NCI-H2107 (cell line): ENCODE results near the gene MELK.

Experiments
- DNase-seq: peaks from one replicate; lab custom pipeline; 2025; lab: John Stamatoyannopoulos, UW

Gene MELK

DNA sequence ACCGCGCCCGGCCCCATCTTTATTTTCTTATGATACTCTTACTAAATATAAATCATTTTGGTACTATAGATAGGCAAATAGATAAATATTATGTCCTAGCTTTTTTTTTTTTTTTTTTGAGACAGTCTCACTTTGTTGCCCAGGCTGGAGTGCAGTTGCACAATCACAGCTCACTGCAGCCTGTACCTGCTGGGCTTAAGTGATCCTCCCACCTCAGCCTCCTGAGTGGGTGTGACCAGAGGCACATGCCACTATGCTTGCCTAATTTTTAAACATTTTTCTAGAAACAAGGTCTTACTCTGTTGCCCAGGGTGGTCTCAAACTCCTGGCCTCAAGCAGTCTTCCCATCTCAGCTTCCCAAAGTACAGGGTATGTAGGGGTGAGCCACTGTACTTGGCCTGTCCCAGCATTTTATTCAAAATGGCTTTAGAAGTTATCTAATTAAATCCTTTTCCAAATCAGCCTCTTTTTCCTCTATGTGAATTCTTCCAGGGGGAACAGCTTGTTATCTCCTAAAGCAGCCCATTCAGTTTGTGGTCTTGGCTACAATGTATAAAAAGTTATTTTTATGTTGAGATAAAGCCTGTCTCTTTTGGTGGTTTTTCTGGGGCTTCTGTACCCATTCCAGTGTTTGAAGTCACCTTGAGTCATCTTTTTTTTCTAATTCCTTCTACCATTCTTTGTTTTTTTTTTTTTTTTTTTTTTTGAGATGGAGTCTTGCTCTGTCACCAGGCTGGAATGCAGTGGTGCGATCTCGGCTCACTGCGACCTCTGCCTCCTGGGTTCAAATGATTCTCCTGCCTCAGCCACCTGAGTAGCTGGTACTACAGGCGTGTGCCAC lies 12.1 kb downstream of the MELK start:
- DNase-seq: no peak

DNA sequence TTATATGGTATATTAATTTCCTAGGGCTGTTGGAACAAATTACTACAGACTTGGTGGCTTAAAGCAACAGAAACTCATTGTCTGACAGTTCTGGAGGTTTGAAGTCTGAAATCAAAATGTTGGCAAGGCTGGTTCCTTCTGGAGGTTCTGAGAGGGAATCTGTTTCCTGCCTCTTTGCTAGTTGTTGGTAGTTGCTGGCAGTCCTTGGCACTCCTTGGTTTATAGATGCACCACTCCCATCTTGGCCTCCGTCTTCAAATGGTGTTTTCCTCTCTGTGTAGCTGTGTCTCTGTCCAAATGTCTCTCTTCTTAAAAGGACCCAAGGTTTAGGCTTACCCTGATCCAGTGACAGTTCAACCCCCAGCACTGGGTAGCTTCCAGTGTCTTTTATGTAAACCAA lies 17.5 kb downstream of the MELK start:
- DNase-seq: no peak

DNA sequence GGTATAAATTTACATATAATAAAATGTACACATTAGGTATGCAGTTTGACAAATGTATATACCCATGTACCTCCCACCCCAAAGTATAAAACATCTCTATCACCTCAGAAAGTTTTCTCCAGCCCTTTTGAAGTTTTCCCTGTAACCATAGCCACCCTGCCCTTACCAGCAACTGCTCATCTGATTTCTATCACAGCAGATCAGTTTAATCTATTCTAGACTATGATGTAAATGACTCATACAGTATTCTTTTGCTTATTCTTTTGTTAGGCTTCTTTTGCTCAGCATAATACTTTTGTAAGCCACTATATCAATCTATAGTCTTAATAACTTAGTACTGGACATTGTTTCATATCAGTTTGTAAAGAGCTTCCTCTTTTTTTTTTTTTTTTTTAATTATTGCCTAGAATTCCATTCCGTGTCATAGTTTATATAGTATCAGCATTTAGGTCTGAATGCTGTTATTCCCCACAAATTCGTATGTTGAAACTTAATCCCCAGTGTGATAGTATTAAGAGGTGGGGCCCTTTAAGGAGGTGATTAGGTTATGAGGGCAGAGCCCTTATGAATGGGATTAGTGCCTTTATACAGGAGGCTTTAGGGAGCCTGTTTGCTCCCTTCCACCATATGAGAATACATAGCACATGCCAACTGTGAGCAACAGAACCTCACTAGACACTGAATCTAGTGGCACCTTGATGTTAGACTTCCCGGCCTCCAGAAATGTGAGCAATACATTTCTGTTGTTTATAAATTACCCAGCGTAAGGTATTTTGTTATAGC lies 20.3 kb downstream of the MELK start:
- DNase-seq: no peak

- no peak for DNase-seq
Observed at GRCh38 chr9:36594213-36594612, 21.5 kb downstream of the MELK start.

DNA sequence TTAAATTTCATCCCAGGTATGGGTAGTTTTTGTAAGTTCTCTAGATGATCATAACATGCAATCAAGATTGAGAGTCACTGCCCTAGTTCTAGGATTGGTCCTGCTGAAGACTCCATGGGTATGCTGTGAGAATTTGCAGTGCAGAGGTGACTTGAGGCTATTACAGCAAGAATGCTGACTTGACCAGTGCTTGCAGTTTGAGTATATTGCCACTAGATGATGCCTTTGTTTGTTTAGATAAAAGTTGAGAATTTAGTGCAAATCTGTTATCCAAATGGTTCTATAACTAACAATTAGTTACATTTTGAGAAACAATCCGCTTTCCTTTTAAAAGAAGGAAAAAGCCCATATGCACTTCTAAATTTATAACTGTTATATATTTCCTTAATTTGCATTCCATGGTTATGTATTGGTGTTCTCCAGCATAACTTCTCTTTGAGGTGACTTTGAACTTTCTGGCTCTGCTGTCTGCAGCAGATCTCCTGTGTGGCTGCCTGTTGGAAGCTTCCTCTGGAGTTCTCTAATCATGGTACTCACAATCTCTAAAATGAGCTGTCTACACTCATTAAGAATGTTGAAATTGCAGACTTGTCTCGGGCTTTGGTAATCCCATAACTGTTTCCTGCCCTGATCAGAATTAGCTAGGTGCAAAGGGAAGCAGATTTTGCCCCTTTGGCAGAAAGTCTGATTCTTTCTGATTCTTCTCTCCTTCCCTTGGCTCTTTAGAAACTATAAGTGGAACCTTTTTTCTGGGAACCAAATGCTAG lies 24.9 kb downstream of the MELK start:
- no peak for DNase-seq

- DNase-seq: no peak
Observed at GRCh38 chr9:36598273-36598672, 25.6 kb downstream of the MELK start.

- no peak for DNase-seq
Observed at GRCh38 chr9:36603006-36603405, 30.3 kb downstream of the MELK start.

GRCh38 chr9:36609306-36609705 lies 36.6 kb downstream of the MELK start:
- no peak for DNase-seq

GRCh38 chr9:36622121-36622520 lies 49.4 kb downstream of the MELK start:
- no peak for DNase-seq

DNA sequence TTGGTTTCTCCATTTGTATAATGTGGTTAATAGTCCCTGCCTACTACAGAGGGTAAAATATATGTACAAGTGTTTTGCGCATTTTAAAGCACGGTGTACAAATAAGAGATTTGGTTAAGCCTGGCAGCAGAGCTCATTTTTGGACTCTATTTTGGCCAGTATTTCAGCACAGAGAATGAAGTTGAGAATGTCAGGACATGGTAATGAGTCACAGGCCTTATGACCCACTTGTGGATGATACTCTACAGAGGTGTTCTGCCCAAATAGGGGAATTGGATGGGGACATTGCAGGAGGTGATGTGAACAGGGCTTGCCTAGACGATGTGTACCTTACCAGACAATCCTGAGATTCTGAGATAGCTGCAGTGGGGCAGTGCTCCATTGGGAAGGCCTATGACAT lies 50.6 kb downstream of the MELK start:
- DNase-seq: no peak

DNA sequence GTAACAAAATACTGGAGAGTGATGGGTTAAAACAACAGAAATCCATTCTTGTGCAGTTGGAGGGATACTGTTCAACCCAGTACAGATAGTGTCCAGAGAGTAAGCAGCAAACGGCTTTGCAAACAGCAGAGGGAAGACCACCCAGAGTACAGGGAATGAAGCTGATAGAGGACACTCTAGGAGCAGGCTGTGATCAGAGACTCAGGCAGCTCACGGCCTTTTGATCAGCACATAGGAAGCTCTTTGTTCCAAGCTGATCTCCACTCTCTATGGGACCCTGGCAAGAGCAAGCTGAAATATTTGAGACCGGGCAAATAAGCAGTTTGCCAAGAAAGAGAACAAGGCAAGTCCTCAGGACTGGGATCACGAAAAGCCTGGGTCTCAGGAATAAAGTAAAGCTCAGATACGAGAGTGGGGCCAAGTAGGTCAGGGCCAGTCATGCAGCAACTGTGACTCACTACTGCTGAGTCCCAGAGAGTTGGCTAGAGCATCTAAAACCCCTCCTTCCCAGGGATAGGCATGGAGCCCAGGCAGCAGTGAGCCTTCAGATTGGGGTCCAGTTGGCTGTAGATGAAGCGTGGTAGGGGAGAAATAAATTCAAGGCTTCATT lies 52.4 kb downstream of the MELK start:
- DNase-seq: no peak

DNA sequence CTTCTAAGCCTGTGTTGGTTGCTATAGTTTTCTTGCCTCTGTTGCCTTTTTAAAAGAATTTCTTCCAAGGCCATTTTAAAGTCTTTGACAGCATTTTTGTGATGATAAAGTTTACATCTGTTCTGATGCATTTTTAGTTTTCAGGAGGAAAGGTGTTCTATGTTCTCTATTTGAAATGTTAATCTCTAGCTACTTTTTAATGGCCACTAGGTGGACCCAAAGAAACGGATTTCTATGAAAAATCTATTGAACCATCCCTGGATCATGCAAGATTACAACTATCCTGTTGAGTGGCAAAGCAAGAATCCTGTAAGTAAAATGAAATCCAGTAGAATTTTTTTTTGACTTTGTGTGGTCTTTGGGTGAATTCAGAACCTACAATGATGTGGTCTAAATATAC lies 60.2 kb downstream of the MELK start:
- no peak for DNase-seq

- DNase-seq: no peak
Observed at GRCh38 chr9:36637491-36638270, 65.0 kb downstream of the MELK start.

DNA sequence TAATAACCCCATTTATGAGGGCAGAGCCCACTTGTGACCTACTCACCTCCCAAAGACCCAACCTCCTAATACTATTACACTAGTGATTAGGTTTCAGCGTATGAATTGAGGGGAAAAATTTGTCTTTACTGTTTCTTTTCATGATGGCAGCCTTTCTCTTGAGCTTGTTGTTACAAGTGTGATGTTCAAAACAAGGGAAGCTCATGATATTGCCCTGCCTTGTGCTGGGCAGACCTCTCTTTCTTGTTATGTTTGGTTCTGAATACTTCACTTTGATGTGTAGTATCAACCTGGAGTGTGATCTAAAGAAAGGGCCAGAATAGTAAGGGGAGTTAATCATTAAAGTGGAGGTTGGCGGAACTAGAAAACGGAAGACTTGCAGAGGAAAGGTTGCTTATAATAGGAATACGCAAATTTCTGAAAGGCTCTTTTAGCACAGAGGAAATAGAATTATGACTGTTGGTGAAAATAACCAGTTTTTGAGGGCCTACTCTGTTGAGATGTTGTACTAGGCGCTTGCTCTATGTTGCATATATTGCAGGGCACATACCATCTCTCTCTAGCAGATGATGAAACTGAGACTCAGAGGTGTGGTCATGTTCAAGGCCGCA lies 68.2 kb downstream of the MELK start:
- no peak for DNase-seq

DNA sequence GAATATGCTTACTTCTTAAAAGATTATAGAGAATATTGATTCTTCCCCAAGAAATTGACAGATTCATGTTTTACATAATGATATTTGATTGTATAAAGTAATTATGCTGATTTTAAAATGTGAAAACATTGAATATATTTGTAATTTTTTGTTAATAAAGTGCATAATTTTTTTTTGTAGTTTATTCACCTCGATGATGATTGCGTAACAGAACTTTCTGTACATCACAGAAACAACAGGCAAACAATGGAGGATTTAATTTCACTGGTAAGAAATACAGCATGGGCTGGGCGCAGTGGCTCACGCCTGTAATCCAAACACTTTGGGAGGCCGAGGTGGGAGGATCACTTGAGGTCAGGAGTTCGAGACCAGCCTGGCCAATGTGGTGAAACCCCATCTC lies 70.1 kb downstream of the MELK start:
- DNase-seq: no peak

GRCh38 chr9:36656842-36657241 lies 84.1 kb downstream of the MELK start:
- no peak for DNase-seq

- DNase-seq: no peak
Observed at GRCh38 chr9:36659500-36659899, 86.8 kb downstream of the MELK start.

- no peak for DNase-seq
Observed at GRCh38 chr9:36664806-36665205, 92.1 kb downstream of the MELK start.

DNA sequence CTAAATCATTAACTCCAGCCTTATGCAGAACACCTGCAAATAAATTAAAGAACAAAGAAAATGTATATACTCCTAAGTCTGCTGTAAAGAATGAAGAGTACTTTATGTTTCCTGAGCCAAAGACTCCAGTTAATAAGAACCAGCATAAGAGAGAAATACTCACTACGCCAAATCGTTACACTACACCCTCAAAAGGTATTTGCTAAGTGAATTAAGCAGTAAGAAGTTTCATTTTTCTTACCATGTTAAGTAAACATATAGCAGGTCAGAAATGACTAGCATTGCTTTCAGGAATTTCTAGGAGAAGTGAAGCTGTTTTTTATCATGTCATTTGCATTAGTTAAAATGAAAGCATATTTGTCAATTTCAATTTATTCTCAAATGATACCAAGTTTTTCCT lies 92.7 kb downstream of the MELK start:
- no peak for DNase-seq

DNA sequence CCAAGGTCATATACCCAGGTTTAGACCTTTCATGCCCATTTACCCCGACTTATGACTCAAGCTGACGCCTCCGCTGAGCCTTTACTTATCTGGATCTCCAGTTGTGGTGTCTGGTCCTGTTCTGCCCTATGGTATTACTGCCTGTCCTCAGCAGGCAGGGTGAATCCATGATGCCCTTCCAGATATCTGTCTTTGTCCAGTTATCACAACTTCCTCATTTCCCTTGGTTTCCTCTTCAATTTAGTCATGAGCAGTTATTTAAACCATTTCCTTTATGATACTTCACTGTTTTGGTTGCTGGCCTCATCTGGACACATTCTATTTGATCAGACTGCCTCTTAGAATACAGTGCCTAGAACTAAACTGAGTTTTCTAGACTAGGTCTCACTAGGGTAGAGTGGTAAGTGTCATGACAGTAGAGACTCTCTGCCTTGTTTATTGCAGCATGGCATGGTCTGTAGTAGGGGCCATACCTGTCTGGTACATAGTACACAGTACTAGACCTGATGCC lies 93.3 kb downstream of the MELK start:
- DNase-seq: no peak

DNA sequence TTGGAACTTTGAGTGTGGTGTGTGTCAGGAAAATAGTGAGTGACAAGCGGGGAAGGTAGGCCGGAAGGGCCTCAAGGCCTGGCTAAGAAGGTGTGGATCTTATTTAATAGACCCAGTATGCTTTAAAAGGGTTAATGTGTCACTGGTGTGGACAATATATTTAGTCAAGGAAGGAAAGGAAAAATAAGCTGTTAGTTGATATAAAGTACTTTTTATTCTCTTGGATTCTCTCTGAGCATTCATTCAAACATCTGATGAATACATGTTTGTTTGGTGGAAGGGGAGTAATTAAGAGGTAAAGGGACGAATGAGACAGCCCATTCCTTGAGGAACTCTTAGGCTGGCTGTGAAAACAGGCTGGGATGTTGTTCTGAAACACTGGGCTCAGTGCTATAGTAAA lies 98.9 kb downstream of the MELK start:
- no peak for DNase-seq
